Measurements from ENCODE around the gene ABHD2. TPM values are rescaled to one million over a fixed set of nuclear protein-coding genes. Genes with fewer than 3 reads are reported as not detected.
A peak's percentile ranks its signal among the peaks of the same experiment; 100 is the strongest.

The ABHD2 gene
- total and polyA plus RNA-seq, 9 of the 15 experiments (the other 6 are each of a cell fraction or from before 2014, with no cell fraction given), result 16.9 to 99.8 (median 47.5) TPM

- TF ChIP-seq CBX8 (IDR thresholded peaks at IDR 0.05; ENCODE audit: borderline replicate concordance, extremely low read depth, low read depth, low read length, poor library complexity, severe bottlenecking) (no peak), ZNF407 (IDR thresholded peaks at IDR 0.05; ENCODE audit: low read depth) (no peak), YBX1 (IDR thresholded peaks at IDR 0.05) (no peak), MCM7 (IDR thresholded peaks at IDR 0.05) (no peak), ZNF445 (CRISPR knock-in tag; IDR thresholded peaks at IDR 0.05; ENCODE audit: low read depth) (no peak), ATF1 (CRISPR knock-in tag; IDR thresholded peaks at IDR 0.05) (no peak), ATF1 (tag; IDR thresholded peaks at IDR 0.05) (peak; percentile 77), MYNN (IDR thresholded peaks at IDR 0.05) (no peak), MYNN (CRISPR knock-in tag; IDR thresholded peaks at IDR 0.05) (no peak), THRB (CRISPR knock-in tag; conservative IDR thresholded peaks at IDR 0.05) (no peak), ZNF140 (CRISPR knock-in tag; IDR thresholded peaks at IDR 0.05) (no peak), STAG1 (CRISPR knock-in tag; IDR thresholded peaks at IDR 0.05; ENCODE audit: borderline replicate concordance) (no peak)
- TF ChIP-seq, protein P1, sequence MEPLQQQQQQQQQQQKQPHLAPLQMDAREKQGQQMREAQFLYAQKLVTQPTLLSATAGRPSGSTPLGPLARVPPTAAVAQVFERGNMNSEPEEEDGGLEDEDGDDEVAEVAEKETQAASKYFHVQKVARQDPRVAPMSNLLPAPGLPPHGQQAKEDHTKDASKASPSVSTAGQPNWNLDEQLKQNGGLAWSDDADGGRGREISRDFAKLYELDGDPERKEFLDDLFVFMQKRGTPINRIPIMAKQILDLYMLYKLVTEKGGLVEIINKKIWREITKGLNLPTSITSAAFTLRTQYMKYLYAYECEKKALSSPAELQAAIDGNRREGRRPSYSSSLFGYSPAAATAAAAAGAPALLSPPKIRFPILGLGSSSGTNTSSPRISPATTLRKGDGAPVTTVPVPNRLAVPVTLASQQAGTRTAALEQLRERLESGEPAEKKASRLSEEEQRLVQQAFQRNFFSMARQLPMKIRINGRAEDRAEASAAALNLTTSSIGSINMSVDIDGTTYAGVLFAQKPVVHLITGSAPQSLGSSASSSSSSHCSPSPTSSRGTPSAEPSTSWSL (CRISPR knock-in tag; IDR thresholded peaks at IDR 0.05; ENCODE audit: borderline replicate concordance), result no peak
- TF ChIP-seq, protein P2, sequence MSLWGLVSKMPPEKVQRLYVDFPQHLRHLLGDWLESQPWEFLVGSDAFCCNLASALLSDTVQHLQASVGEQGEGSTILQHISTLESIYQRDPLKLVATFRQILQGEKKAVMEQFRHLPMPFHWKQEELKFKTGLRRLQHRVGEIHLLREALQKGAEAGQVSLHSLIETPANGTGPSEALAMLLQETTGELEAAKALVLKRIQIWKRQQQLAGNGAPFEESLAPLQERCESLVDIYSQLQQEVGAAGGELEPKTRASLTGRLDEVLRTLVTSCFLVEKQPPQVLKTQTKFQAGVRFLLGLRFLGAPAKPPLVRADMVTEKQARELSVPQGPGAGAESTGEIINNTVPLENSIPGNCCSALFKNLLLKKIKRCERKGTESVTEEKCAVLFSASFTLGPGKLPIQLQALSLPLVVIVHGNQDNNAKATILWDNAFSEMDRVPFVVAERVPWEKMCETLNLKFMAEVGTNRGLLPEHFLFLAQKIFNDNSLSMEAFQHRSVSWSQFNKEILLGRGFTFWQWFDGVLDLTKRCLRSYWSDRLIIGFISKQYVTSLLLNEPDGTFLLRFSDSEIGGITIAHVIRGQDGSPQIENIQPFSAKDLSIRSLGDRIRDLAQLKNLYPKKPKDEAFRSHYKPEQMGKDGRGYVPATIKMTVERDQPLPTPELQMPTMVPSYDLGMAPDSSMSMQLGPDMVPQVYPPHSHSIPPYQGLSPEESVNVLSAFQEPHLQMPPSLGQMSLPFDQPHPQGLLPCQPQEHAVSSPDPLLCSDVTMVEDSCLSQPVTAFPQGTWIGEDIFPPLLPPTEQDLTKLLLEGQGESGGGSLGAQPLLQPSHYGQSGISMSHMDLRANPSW (CRISPR knock-in tag; IDR thresholded peaks at IDR 0.05), result no peak
Measured at GRCh38 chr15:89243691-89244573, 155.7 kb downstream of the ABHD2 start, which contains the start of gene FANCI (continued).
